Spleen (tissue), 7 donors: Measurements from ENCODE around the gene HMCN2.

Experiments
- CTCF ChIP-seq, 11 experiments: fragments of 200-600 bp in 7 of 11; fragments of 450-650 bp in 4 of 11; sonication (generic) in 4 of 11; IDR thresholded peaks in 8 of 11; conservative IDR thresholded peaks in 3 of 11; 1 replicate in 7 of 11; 2 replicates in 4 of 11; pipeline versions ENCODE4 v1.4.0 to v1.8.0; 2016 to 2021; ENCODE audit warnings: antibody characterized with exemption in 11 of 11, inconsistent platforms in 4 of 11, mild to moderate bottlenecking in 1 of 11
- POLR2A ChIP-seq, 3 donors: fragments of 450-650 bp; IDR thresholded peaks; one replicate each; pipeline ENCODE4 v1.5.1; 2017; ENCODE audit warnings: antibody characterized with exemption in 3 of 3, mild to moderate bottlenecking in 1 of 3
- POLR2AphosphoS5 ChIP-seq, 3 donors: sonication (generic); formaldehyde crosslinking; IDR thresholded peaks; one replicate each; pipeline ENCODE4 v1.5.1; 2017; ENCODE audit warnings: antibody characterized with exemption in 3 of 3
- donor health status: DM: no; HTN: no; CAD: no; lungs with moderate emphysema.
- donor health status: DM: no; HTN: no; CAD: no.
- donor health status: DM: no; HTN: no; CAD: no.

- no peak for TF ChIP-seq CTCF (IDR thresholded peaks at IDR 0.05 in 8 of 11, conservative IDR thresholded peaks at IDR 0.05 in 3 of 11)
- TF ChIP-seq POLR2A (IDR thresholded peaks at IDR 0.05), result no peak
- TF ChIP-seq POLR2AphosphoS5 (IDR thresholded peaks at IDR 0.05), result no peak
These were observed 207.4 kb downstream of the HMCN2 start for GRCh38 chr9:130473009-130473408.
